Measurements from ENCODE around the gene NEO1.

The NEO1 gene

DNA sequence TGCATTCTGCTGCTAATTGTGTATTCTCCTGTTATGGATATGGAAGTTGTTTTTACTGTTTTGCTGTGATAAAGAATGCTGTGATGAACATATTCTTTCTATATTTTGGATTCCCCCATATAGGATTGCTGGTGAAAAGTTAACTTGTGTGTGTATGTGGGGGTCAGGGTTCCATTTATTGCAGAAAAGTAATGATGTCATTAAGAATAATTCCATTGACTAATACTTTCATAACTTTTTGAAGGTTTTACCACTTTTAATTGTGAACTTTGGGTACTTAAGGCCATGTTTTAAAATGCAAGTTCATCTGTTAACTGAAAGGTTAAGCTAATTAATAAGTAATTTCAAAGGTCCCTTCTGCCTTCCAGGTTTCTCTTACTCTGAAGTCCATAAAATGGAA, 6.2 kb downstream of the NEO1 start:
- TF ChIP-seq FOXP2 (optimal IDR thresholded peaks at IDR 0.05; ENCODE audit: borderline replicate concordance, extremely low read depth, extremely low read length, insufficient read depth) (no peak), SIN3A (IDR thresholded peaks at IDR 0.05; ENCODE audit: borderline replicate concordance, insufficient read depth, low read length) (no peak), TAF1 (IDR thresholded peaks at IDR 0.05; ENCODE audit: borderline replicate concordance, insufficient read depth, low read length) (no peak), POLR2AphosphoS5 (IDR thresholded peaks at IDR 0.05; ENCODE audit: low read depth, low read length) (no peak)
- TF ChIP-seq, protein P1, sequence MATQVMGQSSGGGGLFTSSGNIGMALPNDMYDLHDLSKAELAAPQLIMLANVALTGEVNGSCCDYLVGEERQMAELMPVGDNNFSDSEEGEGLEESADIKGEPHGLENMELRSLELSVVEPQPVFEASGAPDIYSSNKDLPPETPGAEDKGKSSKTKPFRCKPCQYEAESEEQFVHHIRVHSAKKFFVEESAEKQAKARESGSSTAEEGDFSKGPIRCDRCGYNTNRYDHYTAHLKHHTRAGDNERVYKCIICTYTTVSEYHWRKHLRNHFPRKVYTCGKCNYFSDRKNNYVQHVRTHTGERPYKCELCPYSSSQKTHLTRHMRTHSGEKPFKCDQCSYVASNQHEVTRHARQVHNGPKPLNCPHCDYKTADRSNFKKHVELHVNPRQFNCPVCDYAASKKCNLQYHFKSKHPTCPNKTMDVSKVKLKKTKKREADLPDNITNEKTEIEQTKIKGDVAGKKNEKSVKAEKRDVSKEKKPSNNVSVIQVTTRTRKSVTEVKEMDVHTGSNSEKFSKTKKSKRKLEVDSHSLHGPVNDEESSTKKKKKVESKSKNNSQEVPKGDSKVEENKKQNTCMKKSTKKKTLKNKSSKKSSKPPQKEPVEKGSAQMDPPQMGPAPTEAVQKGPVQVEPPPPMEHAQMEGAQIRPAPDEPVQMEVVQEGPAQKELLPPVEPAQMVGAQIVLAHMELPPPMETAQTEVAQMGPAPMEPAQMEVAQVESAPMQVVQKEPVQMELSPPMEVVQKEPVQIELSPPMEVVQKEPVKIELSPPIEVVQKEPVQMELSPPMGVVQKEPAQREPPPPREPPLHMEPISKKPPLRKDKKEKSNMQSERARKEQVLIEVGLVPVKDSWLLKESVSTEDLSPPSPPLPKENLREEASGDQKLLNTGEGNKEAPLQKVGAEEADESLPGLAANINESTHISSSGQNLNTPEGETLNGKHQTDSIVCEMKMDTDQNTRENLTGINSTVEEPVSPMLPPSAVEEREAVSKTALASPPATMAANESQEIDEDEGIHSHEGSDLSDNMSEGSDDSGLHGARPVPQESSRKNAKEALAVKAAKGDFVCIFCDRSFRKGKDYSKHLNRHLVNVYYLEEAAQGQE (IDR thresholded peaks at IDR 0.05; ENCODE audit: insufficient read depth in 1 of 2, low read depth in 2 of 2, low read length in 2 of 2), result no peak

DNA sequence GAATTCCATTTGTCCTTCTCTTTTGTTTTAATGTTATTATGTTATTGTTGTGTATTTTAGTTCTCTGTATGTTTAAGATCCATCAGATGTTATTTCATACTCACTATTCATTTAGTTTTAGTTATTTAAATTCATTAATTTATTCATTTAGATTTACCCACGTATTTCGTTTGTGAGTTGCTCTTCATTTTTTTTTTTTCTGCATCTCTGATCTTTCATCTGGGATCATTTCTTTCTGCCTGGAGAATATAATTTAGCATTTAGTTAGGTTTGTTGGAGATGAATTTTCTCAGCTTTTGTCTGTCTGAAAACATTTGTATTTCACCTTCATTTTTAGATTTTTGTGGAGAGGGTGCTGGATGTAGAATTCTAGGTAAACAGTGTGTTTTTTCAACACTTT, 12.9 kb downstream of the NEO1 start:
- TF ChIP-seq POLR2AphosphoS5 (IDR thresholded peaks at IDR 0.05; ENCODE audit: low read depth, low read length), result no peak
- no peak for TF ChIP-seq SIN3A (IDR thresholded peaks at IDR 0.05; ENCODE audit: borderline replicate concordance, insufficient read depth, low read length)

DNA sequence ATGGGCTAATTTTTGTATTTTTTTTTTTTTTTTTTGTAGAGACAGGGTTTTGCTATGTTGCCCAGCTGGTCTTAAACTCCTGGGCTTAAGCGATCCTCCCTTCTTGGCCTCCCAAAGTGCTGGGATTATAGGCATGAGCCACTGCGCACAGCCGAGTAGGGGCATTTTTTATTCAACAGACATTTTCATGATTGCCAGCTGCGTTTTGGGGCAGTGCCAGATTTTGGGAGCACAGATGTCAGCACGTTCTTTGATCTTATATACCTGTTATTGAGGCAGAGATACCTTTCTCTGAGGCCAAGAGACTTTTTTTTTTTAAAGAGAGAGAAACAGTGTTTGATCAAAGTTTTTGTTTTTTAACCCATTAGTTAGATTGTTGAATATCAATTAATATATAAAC, 16.8 kb downstream of the NEO1 start:
- TF ChIP-seq POLR2AphosphoS5 (IDR thresholded peaks at IDR 0.05; ENCODE audit: low read depth, low read length) (no peak), SIN3A (IDR thresholded peaks at IDR 0.05; ENCODE audit: borderline replicate concordance, insufficient read depth, low read length) (no peak), FOXP2 (optimal IDR thresholded peaks at IDR 0.05; ENCODE audit: borderline replicate concordance, extremely low read depth, extremely low read length, insufficient read depth) (no peak), TAF1 (IDR thresholded peaks at IDR 0.05; ENCODE audit: borderline replicate concordance, insufficient read depth, low read length) (no peak)
- TF ChIP-seq, protein P1 (IDR thresholded peaks at IDR 0.05; ENCODE audit: insufficient read depth in 1 of 2, low read depth in 2 of 2, low read length in 2 of 2), result no peak

DNA sequence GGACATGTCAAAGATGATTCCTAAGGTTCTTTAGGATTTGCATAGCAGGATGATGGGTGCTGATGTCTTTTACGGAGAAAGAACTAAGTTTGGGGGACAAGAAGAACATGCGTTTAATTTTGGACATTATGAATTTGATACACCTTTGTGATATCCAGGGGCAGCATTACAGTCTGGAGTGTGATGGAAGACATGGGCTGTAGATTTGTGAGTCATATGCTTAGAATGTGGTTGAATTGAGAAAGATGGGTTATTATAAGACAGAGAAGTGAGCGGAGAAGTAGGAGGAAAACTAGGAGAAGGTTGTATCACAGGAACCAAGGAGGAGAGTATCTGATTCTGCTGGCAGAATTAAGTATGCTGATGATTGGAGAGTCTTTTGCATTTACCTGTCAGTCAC, 20.6 kb downstream of the NEO1 start:
- TF ChIP-seq, protein P1 (IDR thresholded peaks at IDR 0.05; ENCODE audit: insufficient read depth in 1 of 2, low read depth in 2 of 2, low read length in 2 of 2), result no peak
- no peak for TF ChIP-seq FOXP2 (optimal IDR thresholded peaks at IDR 0.05; ENCODE audit: borderline replicate concordance, extremely low read depth, extremely low read length, insufficient read depth)
- TF ChIP-seq TAF1 (IDR thresholded peaks at IDR 0.05; ENCODE audit: borderline replicate concordance, insufficient read depth, low read length), result no peak
- TF ChIP-seq SIN3A (IDR thresholded peaks at IDR 0.05; ENCODE audit: borderline replicate concordance, insufficient read depth, low read length), result no peak
- TF ChIP-seq POLR2AphosphoS5 (IDR thresholded peaks at IDR 0.05; ENCODE audit: low read depth, low read length), result no peak

DNA sequence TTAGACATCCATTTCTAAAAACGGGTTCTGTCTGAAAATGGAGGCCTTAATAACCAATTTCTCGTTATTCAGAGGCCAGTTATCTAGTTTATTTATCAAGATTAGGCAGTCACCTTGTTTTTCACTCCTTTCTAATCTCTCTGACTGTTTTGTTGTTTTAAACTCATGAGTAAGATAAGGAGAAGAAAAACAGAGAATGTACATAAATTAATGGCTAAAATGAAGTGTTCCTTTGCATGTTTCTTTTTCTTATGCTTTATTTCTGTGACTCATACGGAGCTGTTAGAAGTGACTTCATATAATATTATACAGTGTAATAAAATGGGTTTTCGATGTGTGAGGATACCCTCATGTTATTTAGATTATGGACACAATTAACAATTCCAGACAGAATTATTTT, 22.0 kb downstream of the NEO1 start:
- TF ChIP-seq TAF1 (IDR thresholded peaks at IDR 0.05; ENCODE audit: borderline replicate concordance, insufficient read depth, low read length) (no peak), FOXP2 (optimal IDR thresholded peaks at IDR 0.05; ENCODE audit: borderline replicate concordance, extremely low read depth, extremely low read length, insufficient read depth) (no peak)
- TF ChIP-seq, protein P1 (IDR thresholded peaks at IDR 0.05; ENCODE audit: insufficient read depth in 1 of 2, low read depth in 2 of 2, low read length in 2 of 2), result no peak

Data from PFSK-1 (cell line).